ENCODE results near the gene IGF1. TPM values are rescaled to one million over a fixed set of nuclear protein-coding genes. Genes with fewer than 3 reads are reported as not detected.

Gene IGF1
- total RNA-seq, 1 donor, result under 0.01 TPM

DNA sequence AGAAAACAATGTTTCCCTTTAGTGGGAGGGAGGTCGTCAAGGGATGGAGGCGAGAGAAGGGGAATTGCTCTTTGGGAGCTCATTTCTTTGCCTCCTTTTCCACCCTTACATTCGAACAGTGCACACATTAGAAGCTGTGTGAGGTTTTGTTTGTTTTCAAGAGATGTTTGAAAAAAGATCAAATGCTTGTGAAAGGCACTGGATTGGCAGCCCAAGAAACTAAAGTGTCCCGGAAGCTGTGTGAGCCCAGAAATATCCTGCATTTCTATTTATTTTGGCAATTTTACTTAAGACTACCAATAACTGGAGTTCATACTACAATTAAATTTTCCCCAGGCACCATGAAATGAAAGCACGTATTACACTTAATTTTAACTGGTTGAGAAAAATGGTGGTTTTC lies 67.0 kb downstream of the IGF1 start:
- no peak for DNase-seq (ENCODE audit: low read depth)
- TF ChIP-seq CTCF (IDR thresholded peaks at IDR 0.05; ENCODE audit: insufficient read depth, low read depth, low read length), result no peak
- no peak overlapping the region for H3K4me3 ChIP-seq (ENCODE audit: low read depth, low read length)

DNA sequence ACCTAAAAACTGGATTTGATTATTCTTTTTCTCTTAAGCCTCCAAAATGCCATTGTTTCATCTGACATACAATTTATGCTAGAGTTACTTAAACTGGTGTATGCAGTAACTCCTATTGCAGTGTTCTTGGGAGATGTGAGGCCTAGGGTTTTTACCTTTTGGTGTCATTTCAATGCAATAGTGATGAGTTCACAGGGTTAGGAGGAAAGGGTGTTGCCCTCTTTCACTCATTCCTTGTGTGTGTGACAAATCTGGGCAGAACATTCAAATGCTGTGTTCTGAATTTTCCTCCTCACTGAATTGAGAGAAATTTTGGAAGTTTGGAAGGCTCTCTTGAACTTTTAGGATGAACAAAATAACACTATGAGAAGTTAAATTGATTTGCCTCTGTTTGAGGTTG lies 69.9 kb downstream of the IGF1 start:
- DNase-seq (ENCODE audit: low read depth), result no peak
- no peak overlapping the region for H3K4me3 ChIP-seq (ENCODE audit: low read depth, low read length)
- no peak for TF ChIP-seq CTCF (IDR thresholded peaks at IDR 0.05; ENCODE audit: insufficient read depth, low read depth, low read length)

GRCh38 chr12:102408487-102409297 lies 71.7 kb downstream of the IGF1 start:
- no peak overlapping the region for H3K4me3 ChIP-seq (ENCODE audit: low read depth, low read length)
- TF ChIP-seq CTCF (IDR thresholded peaks at IDR 0.05; ENCODE audit: insufficient read depth, low read depth, low read length), result no peak
- DNase-seq (ENCODE audit: low read depth), result no peak

GRCh38 chr12:102407776-102408486 lies 72.4 kb downstream of the IGF1 start:
- TF ChIP-seq CTCF (IDR thresholded peaks at IDR 0.05; ENCODE audit: insufficient read depth, low read depth, low read length), result no peak
- H3K4me3 ChIP-seq (ENCODE audit: low read depth, low read length), result no peak overlapping the region
- no peak for DNase-seq (ENCODE audit: low read depth)

DNA sequence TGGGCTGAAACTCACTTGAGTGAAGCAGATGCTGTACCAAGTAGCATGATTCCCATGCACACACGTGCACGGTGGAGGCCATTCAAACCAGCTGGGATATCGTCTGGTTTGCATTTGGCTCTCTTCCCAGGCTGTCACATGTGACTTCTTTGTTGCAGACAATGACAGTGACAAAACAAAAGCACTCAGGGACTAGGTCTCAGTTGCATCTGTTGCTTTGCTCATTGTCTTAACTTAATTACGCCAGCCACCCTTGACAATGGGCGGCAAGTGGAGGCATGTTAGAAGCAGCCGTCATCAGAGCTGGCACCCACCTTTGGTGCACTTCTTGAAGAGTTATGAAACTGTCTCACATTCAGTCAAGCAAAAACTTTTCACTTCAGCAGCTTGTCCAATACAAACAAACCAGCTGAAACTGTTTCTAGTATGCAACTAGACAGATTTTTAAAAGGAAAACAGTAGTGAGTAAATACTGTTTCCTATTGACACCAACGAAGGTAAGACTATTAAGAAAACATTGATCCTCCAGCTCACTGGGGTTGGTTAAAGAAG lies 74.3 kb downstream of the IGF1 start:
- no peak overlapping the region for H3K4me3 ChIP-seq (ENCODE audit: low read depth, low read length)
- no peak for DNase-seq (ENCODE audit: low read depth)
- TF ChIP-seq CTCF (IDR thresholded peaks at IDR 0.05; ENCODE audit: insufficient read depth, low read depth, low read length), result no peak

DNA sequence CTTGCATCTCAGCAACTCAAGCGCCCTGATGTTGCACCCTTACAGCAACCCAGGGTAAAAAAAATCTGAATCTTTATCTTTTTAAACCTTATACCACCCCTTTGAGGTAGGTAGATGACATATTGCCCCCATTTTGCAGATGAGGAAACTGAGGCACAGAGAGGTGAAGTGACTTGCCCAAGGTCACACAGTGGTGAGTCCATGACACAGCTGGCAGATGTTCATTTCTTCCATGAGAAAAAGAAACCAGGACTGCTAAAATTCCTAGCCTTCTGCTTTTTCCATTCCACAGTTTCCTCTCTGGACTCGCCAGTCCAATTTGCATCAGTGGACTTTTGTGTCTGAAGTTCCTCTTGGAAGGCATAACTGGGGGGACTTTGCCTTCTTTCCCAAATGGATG lies 79.3 kb downstream of the IGF1 start:
- H3K4me3 ChIP-seq (ENCODE audit: low read depth, low read length), result no peak overlapping the region
- DNase-seq (ENCODE audit: low read depth), result no peak
- no peak for TF ChIP-seq CTCF (IDR thresholded peaks at IDR 0.05; ENCODE audit: insufficient read depth, low read depth, low read length)

All from fibroblast of villous mesenchyme (primary cell).